OCI-LY1 (cell line): Measurements from ENCODE around the gene IL31RA.

Source experiments
- H2AFZ ChIP-seq: fragments of 200-600 bp; sonication (generic), shearing (Covaris generic); 2 replicates; pipeline ENCODE4 v1.6.0; 2014; ENCODE audit warnings: antibody characterized with exemption, mild to moderate bottlenecking, low read length
- H3F3A ChIP-seq: fragments of 200-600 bp; sonication (generic), shearing (Covaris generic); 2 replicates; pipeline ENCODE4 v1.6.0; 2014; ENCODE audit warnings: mild to moderate bottlenecking, antibody characterized with exemption, low read length, moderate library complexity; ENCODE audit not compliant: insufficient read depth
- H3K27ac ChIP-seq: fragments of 200-600 bp; sonication (generic); 2 replicates; pipeline ENCODE4 v1.5.1; 2014; ENCODE audit warnings: low read length, mixed run types, mild to moderate bottlenecking, low read depth; ENCODE audit not compliant: poor library complexity, severe bottlenecking
- H3K27me3 ChIP-seq: fragments of 200-600 bp; sonication (generic); 2 replicates; pipeline ENCODE4 v1.6.0; 2014; ENCODE audit warnings: antibody characterized with exemption, mild to moderate bottlenecking, low read length, moderate library complexity; ENCODE audit not compliant: insufficient read depth
- H3K36me3 ChIP-seq: fragments of 200-600 bp; sonication (generic); 2 replicates; pipeline ENCODE4 v1.6.1; 2014; ENCODE audit warnings: mild to moderate bottlenecking, antibody characterized with exemption, low read length, moderate library complexity, mixed read lengths; ENCODE audit not compliant: insufficient read depth
- H3K4me1 ChIP-seq: fragments of 200-600 bp; sonication (generic); 2 replicates; pipeline ENCODE4 v1.5.1; 2014; ENCODE audit warnings: mild to moderate bottlenecking, low read length, moderate library complexity; ENCODE audit not compliant: insufficient read depth, severe bottlenecking
- H3K4me2 ChIP-seq: fragments of 200-600 bp; sonication (generic), shearing (Covaris generic); 2 replicates; pipeline ENCODE4 v1.6.1; 2014; ENCODE audit warnings: low read length
- H3K4me3 ChIP-seq: fragments of 200-600 bp; sonication (generic); 2 replicates; pipeline ENCODE4 v1.5.1; 2014; ENCODE audit warnings: low read length, low read depth, mild to moderate bottlenecking, mixed read lengths; ENCODE audit not compliant: poor library complexity, severe bottlenecking
- H3K79me2 ChIP-seq: fragments of 200-600 bp; shearing (Covaris generic); 2 replicates; pipeline ENCODE4 v1.6.1; 2016; ENCODE audit warnings: mixed run types, low read length, mixed read lengths; ENCODE audit not compliant: insufficient read depth
- H3K9ac ChIP-seq: fragments of 200-600 bp; sonication (generic), shearing (Covaris generic); 2 replicates; pipeline ENCODE4 v1.6.1; 2014; ENCODE audit warnings: mild to moderate bottlenecking, low read length, mixed read lengths
- H3K9me2 ChIP-seq: fragments of 200-600 bp; sonication (generic), shearing (Covaris generic); 2 replicates; pipeline ENCODE4 v1.6.1; 2014; ENCODE audit warnings: low read depth, mild to moderate bottlenecking, low read length, mixed read lengths
- H3K9me3 ChIP-seq: fragments of 200-600 bp; shearing (Covaris generic); 2 replicates; pipeline ENCODE4 v1.6.1; 2014; ENCODE audit warnings: low read length, mixed read lengths
- H4K20me1 ChIP-seq: fragments of 200-600 bp; sonication (generic), shearing (Covaris generic); 2 replicates; pipeline ENCODE4 v1.6.0; 2016; ENCODE audit warnings: mild to moderate bottlenecking, low read length; ENCODE audit not compliant: insufficient read depth
- CTCF ChIP-seq: fragments of 200-600 bp; sonication (generic), shearing (Covaris generic); IDR thresholded peaks from 2 replicates; pipeline ENCODE4 v1.5.1; 2017; ENCODE audit warnings: mild to moderate bottlenecking, antibody characterized with exemption, low read length, moderate library complexity, mixed read lengths
- EZH2 ChIP-seq: fragments of 200-600 bp; sonication (generic), shearing (Covaris generic); IDR thresholded peaks from 2 replicates; pipeline ENCODE4 v1.8.0; 2017; ENCODE audit warnings: borderline replicate concordance, mixed run types, mild to moderate bottlenecking, antibody characterized with exemption, low read length, moderate library complexity, mixed read lengths

The IL31RA gene

GRCh38 chr5:55866485-55866884, 15.3 kb downstream of the IL31RA start:
- Histone ChIP-seq H3K79me2 (no peaks in the 10 kb centered on the region), H3K27ac (no peak overlapping the region), H2AFZ (no peak overlapping the region), H3K4me3 (no peak overlapping the region), H3K4me2 (no peak overlapping the region), H3F3A (no peaks in the 10 kb centered on the region), H3K4me1 (no peaks in the 10 kb centered on the region), H3K9me3 (no peaks in the 10 kb centered on the region), H4K20me1 (no peaks in the 10 kb centered on the region), H3K9ac (no peak overlapping the region), H3K27me3 (no peaks in the 10 kb centered on the region), H3K9me2 (no peaks in the 10 kb centered on the region), H3K36me3 (no peaks in the 10 kb centered on the region)
- TF ChIP-seq EZH2: no peak

GRCh38 chr5:55866934-55867333, 15.8 kb downstream of the IL31RA start:
- TF ChIP-seq EZH2 (no peak), CTCF (no peak)
- no peak overlapping the region for H3K9ac ChIP-seq
- no peak overlapping the region for H3K4me3 ChIP-seq
- H3K27me3 ChIP-seq: no peaks in the 10 kb centered on the region
- no peak overlapping the region for H3K4me2 ChIP-seq
- no peak overlapping the region for H2AFZ ChIP-seq
- no peaks in the 10 kb centered on the region for H3K9me2 ChIP-seq
- H3K9me3 ChIP-seq: no peaks in the 10 kb centered on the region
- no peak overlapping the region for H3K27ac ChIP-seq
- H3F3A ChIP-seq: no peaks in the 10 kb centered on the region
- no peaks in the 10 kb centered on the region for H3K36me3 ChIP-seq
- H3K4me1 ChIP-seq: no peaks in the 10 kb centered on the region
- H4K20me1 ChIP-seq: no peaks in the 10 kb centered on the region
- H3K79me2 ChIP-seq: no peaks in the 10 kb centered on the region

GRCh38 chr5:55868846-55869245, 17.7 kb downstream of the IL31RA start:
- Histone ChIP-seq H3K36me3 (no peaks in the 10 kb centered on the region), H3K79me2 (no peaks in the 10 kb centered on the region), H3K9me2 (no peaks in the 10 kb centered on the region), H2AFZ (no peak overlapping the region), H3K9me3 (no peaks in the 10 kb centered on the region), H3K9ac (no peak overlapping the region), H3K27me3 (no peaks in the 10 kb centered on the region), H3K27ac (no peak overlapping the region), H4K20me1 (no peaks in the 10 kb centered on the region), H3K4me3 (no peak overlapping the region), H3K4me2 (no peak overlapping the region), H3K4me1 (no peaks in the 10 kb centered on the region), H3F3A (no peaks in the 10 kb centered on the region)
- TF ChIP-seq CTCF (no peak), EZH2 (no peak)

GRCh38 chr5:55869847-55870246, 18.7 kb downstream of the IL31RA start:
- Histone ChIP-seq H3K36me3 (no peaks in the 10 kb centered on the region), H3K79me2 (no peaks in the 10 kb centered on the region), H3K9me2 (no peaks in the 10 kb centered on the region), H2AFZ (no peak overlapping the region), H3K4me2 (no peak overlapping the region), H3K9me3 (no peaks in the 10 kb centered on the region), H4K20me1 (no peaks in the 10 kb centered on the region), H3K9ac (no peak overlapping the region), H3K4me1 (no peaks in the 10 kb centered on the region), H3K27ac (no peak overlapping the region), H3K27me3 (no peaks in the 10 kb centered on the region), H3K4me3 (no peak overlapping the region), H3F3A (no peaks in the 10 kb centered on the region)
- no peak for TF ChIP-seq CTCF
- no peak for TF ChIP-seq EZH2
